GM18909 (cell line): ENCODE data around the gene ARHGAP45.
"Not testable (repeated sequence)": the region's sequence is repeated elsewhere in the genome, so short reads cannot be mapped to it uniquely, and the experiment has no call there.

Experiments used
- ATAC-seq: cut with Tn5 transposase; IDR thresholded peaks from one replicate; pipeline ENCODE4 v1.9.1; 2021; ENCODE audit warnings: mild to moderate bottlenecking; ENCODE audit not compliant: unreplicated experiment, poor library complexity

Gene ARHGAP45, protein sequence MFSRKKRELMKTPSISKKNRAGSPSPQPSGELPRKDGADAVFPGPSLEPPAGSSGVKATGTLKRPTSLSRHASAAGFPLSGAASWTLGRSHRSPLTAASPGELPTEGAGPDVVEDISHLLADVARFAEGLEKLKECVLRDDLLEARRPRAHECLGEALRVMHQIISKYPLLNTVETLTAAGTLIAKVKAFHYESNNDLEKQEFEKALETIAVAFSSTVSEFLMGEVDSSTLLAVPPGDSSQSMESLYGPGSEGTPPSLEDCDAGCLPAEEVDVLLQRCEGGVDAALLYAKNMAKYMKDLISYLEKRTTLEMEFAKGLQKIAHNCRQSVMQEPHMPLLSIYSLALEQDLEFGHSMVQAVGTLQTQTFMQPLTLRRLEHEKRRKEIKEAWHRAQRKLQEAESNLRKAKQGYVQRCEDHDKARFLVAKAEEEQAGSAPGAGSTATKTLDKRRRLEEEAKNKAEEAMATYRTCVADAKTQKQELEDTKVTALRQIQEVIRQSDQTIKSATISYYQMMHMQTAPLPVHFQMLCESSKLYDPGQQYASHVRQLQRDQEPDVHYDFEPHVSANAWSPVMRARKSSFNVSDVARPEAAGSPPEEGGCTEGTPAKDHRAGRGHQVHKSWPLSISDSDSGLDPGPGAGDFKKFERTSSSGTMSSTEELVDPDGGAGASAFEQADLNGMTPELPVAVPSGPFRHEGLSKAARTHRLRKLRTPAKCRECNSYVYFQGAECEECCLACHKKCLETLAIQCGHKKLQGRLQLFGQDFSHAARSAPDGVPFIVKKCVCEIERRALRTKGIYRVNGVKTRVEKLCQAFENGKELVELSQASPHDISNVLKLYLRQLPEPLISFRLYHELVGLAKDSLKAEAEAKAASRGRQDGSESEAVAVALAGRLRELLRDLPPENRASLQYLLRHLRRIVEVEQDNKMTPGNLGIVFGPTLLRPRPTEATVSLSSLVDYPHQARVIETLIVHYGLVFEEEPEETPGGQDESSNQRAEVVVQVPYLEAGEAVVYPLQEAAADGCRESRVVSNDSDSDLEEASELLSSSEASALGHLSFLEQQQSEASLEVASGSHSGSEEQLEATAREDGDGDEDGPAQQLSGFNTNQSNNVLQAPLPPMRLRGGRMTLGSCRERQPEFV

DNA sequence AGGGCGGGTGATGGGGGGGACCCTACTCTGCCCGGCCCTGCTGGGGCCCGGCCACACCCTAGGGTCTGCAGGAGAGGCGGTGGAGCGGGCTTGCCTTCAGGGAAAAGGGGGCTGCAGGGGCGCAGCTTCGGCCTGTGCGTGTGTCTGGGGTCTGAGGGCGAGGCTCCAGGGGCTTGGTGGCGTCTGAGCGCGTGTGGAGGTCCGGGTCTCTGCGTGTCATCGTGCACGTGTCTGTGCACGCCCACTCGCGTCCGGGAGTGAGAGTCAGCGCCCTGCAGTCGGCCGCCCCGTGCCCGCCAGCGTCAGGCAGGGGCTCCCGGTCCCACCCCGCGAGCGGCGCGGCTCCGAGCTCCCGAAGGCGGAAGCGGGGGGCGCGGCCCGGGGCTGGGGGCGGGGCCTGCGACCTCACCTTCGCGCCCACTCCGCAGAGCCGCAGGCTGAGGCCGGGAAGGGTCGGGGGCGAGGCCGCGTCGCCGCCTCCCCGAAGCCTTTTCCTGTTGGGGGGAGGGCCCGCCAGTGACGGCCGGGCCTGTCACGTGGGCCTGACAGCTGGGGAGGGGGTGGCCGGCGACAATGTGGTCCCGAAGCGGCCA is at the start of gene ARHGAP45:
TSS of gene ARHGAP45 (plus strand) at position 420 of the 593 bp plus-strand sequence. CDS start 239 bp downstream, outside the sequence.
- no peak for ATAC-seq

DNA sequence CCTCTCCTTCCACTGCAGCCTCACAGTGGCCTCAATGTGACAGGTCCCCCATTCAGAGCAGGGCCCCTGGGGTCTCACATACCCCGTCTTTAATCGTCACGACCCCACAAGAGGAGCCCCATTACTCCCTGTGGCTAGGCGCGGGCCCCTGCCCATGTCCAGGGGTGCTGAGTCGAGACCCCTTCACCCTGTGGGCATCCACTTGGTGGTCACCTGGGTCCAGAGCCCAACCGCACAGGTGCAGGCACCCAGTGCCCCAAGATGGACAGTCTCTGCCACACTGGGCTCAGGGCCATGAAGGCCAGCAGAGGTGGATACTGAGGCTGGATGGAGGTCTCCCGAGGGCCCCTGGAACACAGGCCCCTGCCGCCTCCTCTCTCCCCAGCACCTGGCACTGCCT is 49.1 kb upstream of the ARHGAP45 start:
- no peak for ATAC-seq

GRCh38 chr19:1018393-1018792 is 48.6 kb upstream of the ARHGAP45 start:
- ATAC-seq = no peak

DNA sequence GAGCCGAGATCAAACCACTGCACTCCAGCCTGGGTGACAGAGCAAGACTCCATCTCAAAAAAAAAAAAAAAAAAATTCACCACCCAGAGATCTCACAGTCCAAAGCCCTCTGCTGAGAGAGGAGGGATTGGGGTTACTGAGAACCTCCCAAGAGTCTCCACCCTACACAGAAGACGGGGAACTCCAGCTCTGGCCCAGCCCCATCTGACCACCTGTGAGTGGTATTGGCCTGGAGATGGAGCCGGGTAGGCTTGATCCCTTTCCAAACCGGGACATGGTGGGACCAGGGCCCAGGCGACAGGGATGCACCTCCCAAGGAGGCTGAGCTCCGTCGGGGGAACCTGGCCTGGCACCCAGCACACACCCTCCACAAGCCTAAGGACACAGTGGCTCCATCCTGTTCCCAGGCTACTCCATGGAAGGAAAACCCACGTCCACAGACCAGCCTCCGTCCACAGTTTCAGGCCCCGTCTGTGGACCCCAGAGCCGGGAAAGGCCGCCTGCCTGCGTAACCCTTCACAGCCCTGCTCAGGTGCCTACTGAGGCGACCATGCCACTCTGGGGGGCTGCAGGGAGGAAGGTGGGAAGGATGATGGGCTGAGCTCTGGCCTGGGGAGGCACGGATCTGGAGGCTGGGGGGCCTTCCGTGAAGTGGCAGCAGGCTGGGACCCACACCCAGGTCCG is 47.9 kb upstream of the ARHGAP45 start:
- no peak for ATAC-seq

DNA sequence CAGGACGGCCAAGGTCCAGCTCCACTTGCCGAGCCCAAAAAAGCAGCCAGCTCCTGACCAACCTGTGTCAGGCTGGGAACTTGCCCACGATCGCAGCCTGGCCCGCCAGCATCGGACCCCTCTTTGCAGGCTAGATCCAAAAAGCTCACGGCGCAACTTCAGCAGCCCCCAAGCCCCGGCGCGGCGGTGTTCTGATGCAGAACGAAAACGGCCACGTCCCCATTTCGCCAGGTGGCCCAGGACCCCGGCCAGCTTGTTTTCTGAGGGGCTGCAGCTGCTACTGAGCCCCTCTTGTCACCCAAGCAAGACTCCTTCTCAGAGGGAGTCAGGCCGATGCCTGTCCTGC is 47.4 kb upstream of the ARHGAP45 start:
- no peak for ATAC-seq

DNA sequence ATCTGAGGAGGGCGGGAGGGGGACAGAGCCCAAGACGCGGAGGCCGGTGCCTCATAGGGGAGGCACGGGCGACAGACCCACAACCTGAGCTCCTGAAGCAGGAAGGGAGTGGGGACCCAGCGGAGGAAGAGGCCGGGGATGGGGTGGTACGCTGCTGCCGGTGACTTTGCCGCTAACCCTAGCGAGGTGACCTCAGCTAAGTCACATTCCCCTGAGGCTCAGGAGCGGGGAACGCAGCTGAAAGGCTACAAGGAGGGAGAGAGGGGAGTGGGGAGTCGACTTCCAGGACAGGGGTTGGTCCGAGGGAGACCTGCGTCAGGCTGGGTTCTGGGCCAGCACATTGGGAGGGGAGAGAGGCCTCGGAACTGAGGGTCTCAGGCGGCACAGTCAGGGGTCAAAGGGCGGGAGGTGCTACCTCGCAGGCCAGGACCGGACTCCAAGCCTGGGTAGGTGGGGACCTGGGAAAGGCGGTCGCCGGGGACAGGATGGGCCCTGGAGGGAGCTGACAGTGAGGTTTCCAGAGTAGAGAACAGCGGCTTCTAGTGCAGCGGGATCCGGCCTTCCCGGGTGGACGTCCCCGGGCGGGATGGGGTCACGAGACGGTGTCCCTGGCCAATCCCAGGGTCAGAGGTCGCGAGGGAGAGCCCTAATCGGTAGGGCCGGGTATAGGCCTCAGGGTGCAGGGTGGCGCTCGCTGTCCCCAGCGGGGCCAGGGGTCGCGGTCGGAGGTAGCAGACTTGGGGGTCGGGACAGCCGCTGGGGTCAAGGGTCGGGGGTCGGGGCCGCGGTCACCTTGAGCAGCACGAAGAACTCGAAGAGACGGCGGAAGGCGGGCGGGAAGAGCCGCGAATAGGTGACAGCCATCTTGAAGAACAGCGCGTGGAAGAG is 46.7 kb upstream of the ARHGAP45 start:
- no peak for ATAC-seq

GRCh38 chr19:1020868-1021425 is 46.0 kb upstream of the ARHGAP45 start, which contains the start of gene TMEM259:
Gene TMEM259 (minus strand): TSS chr19:1021123. CDS start chr19:1020996, 127 bp downstream.
- peak; percentile 86 for ATAC-seq

- not testable (repeated sequence) for ATAC-seq
Observed at GRCh38 chr19:1023883-1024188, 43.1 kb upstream of the ARHGAP45 start.

DNA sequence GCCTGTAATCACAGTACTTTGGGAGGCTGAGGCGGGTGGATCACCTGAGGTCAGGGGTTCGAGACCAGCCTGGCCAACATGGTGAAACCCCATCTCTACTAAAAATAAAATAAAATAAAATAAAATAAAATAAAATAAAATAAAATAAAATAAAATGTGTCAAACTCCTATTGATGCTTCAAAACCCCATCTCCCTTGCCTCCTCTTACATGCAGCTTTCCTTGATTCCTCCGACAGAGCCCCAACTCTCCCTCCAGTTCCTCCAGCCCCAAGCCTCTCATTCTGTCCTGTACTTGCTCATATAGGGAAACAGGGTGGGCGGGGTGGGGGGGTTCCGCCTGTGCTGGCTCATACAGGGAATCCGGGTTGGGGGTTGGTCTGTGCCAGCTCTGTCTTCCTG is 41.9 kb upstream of the ARHGAP45 start:
- not testable (repeated sequence) for ATAC-seq

GRCh38 chr19:1025960-1026782 is 40.8 kb upstream of the ARHGAP45 start, which contains the start of gene CNN2:
Gene CNN2 (plus strand): TSS chr19:1026608. CDS start chr19:1026662, 54 bp downstream.
- peak; percentile 56 for ATAC-seq

GRCh38 chr19:1026783-1027649 is 40.0 kb upstream of the ARHGAP45 start:
- ATAC-seq = peak; percentile 3

GRCh38 chr19:1027650-1028061 is 39.3 kb upstream of the ARHGAP45 start:
- ATAC-seq = no peak

GRCh38 chr19:1028062-1028926 is 38.7 kb upstream of the ARHGAP45 start:
- peak; percentile 46 for ATAC-seq

- no peak for ATAC-seq
Observed at GRCh38 chr19:1032264-1032867, 34.6 kb upstream of the ARHGAP45 start.

DNA sequence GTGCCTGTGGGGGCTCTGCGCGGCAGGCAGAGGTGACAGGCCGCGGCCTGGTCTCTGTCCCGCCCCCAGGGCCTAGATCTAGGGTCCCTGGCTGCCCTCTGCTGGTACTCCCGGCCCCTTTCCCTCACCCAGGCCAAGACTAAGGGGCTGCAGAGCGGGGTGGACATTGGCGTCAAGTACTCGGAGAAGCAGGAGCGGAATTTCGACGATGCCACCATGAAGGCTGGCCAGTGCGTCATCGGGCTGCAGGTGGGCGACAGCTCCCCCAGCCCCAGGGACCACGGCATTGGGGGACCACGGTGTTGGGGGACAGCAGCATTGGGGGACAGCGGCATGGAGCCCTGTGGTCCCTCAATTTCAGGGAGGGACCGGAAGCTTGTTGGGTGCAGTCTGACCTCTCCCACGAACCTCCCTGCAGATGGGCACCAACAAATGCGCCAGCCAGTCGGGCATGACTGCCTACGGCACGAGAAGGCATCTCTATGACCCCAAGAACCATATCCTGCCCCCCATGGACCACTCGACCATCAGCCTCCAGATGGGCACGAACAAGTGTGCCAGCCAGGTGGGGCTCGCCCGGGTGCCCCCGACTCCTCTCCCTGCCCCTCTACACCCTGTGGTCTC is 30.9 kb upstream of the ARHGAP45 start:
- no peak for ATAC-seq
